GM18526 (cell line): ENCODE results near the gene TOMM34.

ENCODE experiments used
- POLR2A ChIP-seq: IDR thresholded peaks from 3 replicates; pipeline ENCODE4 v1.6.1; 2011; ENCODE audit not compliant: insufficient read length; ENCODE audit errors: extremely low read depth

TOMM34 gene

DNA sequence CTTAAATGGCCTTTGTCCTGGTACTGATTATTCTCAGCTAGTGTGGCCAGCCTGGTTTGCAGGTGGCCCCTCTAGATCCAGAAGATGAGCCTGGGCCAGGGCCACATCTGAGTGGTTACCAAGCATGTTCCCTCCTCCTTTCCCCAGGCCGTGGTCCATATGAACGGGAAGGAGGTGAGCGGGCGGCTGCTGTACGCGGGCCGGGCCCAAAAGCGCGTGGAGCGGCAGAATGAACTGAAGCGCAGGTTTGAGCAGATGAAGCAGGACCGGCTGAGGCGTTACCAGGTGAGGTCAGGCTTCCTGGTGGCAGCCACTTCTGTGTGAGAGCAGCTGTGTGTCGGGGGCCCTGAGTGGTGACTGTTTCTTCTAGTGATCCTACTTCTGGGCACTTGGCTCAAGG lies 38.8 kb downstream of the TOMM34 start:
- TF ChIP-seq POLR2A: no peak

DNA sequence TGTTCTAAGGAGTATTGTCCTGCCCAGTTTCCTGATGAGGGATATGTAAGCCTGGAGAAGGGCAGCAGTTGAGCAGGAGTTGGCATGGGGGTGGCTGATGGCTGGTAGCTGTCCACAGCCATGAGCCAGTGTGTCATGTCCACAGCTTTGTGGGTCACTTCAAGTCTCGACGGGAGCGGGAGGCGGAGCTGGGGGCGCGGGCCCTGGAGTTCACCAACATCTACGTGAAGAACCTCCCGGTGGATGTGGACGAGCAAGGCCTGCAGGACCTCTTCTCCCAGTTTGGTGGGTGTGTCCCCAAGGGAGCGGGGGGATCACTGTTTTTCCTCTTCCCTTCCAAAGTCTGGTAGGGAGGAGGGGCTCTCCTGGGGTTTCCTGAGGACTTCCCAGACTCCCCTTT lies 41.4 kb downstream of the TOMM34 start:
- no peak for TF ChIP-seq POLR2A

GRCh38 chr20:44918342-44918741 lies 41.9 kb downstream of the TOMM34 start:
- no peak for TF ChIP-seq POLR2A

GRCh38 chr20:44917399-44917798 lies 42.8 kb downstream of the TOMM34 start:
- no peak for TF ChIP-seq POLR2A

DNA sequence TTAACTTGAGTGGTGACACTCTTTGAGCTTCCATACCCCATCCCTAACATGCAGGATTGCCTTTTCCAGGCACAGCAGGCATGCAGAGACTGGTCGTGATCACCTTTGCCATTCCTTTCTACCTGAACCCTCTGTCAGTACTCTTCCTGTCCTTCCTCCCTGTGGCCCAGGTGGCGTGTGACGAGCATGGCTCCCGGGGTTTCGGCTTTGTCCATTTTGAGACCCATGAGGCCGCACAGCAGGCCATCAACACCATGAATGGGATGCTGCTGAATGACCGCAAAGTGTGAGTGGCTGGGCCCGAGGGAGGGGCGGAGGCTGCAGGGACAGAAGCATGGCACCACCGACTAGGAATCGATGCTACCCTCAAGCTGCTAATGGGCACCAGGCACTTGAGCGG lies 43.6 kb downstream of the TOMM34 start:
- TF ChIP-seq POLR2A: no peak

GRCh38 chr20:44914924-44915323 lies 45.3 kb downstream of the TOMM34 start:
- TF ChIP-seq POLR2A: no peak

DNA sequence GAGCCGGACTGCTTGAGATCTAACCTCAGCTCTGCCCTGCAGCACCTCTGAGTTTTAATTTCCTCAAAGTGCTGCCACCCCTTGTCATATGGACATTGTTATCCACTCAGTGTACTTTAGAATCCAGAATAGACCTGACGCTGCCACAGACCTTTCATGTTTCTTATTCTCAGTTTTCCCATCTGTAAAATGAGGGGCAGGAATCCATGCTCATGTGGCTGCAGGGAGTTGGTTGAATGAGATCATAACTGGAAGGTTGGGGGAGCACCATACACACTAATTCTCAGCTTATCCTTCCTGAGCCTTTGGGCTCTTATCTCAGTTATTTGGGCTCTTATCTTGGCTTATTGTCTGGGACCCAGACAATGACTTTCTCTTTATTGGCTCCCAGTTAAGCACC lies 48.0 kb downstream of the TOMM34 start:
- no peak for TF ChIP-seq POLR2A

GRCh38 chr20:44911264-44911921 lies 48.8 kb downstream of the TOMM34 start:
- TF ChIP-seq POLR2A: no peak

- TF ChIP-seq POLR2A: no peak
Observed at GRCh38 chr20:44910690-44911262, 49.4 kb downstream of the TOMM34 start.

GRCh38 chr20:44909872-44910689 lies 50.1 kb downstream of the TOMM34 start, which contains the start of gene PABPC1L:
TSS of gene PABPC1L (plus strand) at chr20:44910060. CDS start at chr20:44910144, 84 bp downstream.
- peak; percentile 69 for TF ChIP-seq POLR2A

DNA sequence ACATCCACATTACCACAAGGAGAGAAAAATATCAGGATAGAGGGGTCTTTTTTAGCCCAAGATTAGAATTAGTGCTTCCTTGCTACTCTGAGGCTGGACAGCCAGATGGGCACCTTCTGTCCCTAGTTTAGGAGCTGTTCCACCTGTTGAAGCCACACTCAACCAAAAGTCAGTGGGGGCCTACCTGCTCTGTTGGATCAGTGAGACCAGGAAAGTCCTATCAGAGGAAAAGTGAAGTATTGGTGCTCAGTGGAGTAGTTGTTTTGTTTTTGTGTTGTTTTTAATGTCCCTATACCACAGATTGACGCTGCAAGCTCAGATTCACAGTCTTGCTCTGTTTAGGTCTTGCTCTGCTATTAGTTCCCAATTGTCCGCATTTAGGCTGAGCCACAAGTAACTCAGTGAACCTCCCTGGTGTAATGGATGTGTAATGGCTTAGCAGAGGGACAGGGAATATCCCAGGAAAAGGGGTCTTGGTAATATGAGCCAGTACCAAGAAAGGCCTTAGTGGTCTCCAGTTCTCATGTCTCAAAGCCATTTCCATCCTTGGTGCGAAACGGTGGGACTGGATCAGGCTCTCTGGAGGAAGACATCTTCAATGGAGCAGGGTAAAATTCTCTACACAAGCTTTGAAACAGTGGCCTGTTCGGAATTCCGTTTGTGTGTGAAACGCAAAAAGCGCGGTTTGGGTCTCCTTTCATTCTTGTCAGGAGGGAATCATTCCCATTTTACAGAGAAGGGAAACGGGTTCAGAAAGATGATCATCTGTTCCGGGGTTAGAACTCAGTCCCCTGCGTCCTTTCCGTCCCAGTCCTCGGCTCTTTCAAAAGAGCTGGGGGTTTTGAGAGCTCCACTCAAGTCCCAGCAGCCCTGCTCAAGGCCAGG lies 51.0 kb downstream of the TOMM34 start:
- no peak for TF ChIP-seq POLR2A

- TF ChIP-seq POLR2A: no peak
Observed at GRCh38 chr20:44904377-44904776, 55.8 kb downstream of the TOMM34 start.

GRCh38 chr20:44901974-44902373 lies 58.2 kb downstream of the TOMM34 start:
- no peak for TF ChIP-seq POLR2A

GRCh38 chr20:44900231-44900854 lies 59.9 kb downstream of the TOMM34 start:
- TF ChIP-seq POLR2A: no peak

GRCh38 chr20:44897133-44897532 lies 63.1 kb downstream of the TOMM34 start:
- no peak for TF ChIP-seq POLR2A

DNA sequence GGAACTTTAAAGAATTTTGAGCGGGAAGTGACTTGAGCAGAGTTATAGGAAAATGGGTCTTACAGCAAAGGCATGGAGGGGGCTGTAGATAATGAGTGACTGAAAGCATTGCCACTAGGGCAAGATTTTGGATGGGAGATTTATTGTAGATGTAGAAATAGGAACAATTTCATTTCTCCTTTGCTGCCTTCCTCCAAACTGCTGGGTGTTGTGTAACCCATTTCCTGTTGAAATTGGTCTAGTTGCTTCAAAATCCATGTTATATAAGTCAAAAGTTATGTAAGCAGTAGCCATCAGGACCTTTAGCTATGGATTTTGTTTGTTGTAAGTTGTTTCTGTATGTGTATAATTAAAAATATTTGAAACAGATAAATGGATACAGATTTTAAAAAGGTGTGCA lies 63.6 kb downstream of the TOMM34 start:
- no peak for TF ChIP-seq POLR2A
